Activated T-helper 2 cell treated with anti-CD3 and anti-CD28 coated beads, Interferon-gamma antibody, Interleukin-2, Interleukin-4, amounts not matched to agents 10 μg/mL and 5 μg/mL and 100 μg/mL, durations not matched to agents 14 hours and 24 hours and 36 hours (primary cell): ENCODE results near the gene ZNF197. TPM values are rescaled to one million over a fixed set of nuclear protein-coding genes. Genes with fewer than 3 reads are reported as not detected.

ENCODE experiments used
- DNase-seq: peaks from one replicate; pipeline ENCODE4 v3.0.0; 2021; ENCODE audit warnings: low spot score
- H3K27ac Mint-ChIP-seq: one replicate; pipeline ENCODE4 v1.8.0; 2021; ENCODE audit warnings: mixed read lengths
- H3K27me3 Mint-ChIP-seq: one replicate; pipeline ENCODE4 v1.8.0; 2021; ENCODE audit warnings: low read depth, mixed read lengths
- H3K36me3 Mint-ChIP-seq: one replicate; pipeline ENCODE4 v1.8.0; 2021; ENCODE audit warnings: low read depth, mixed read lengths
- H3K4me1 Mint-ChIP-seq: one replicate; pipeline ENCODE4 v1.8.0; 2021; ENCODE audit warnings: low read depth, mixed read lengths
- H3K4me3 Mint-ChIP-seq: one replicate; pipeline ENCODE4 v1.8.0; 2021; ENCODE audit warnings: low read depth, mild to moderate bottlenecking, moderate library complexity, mixed read lengths
- H3K9me3 Mint-ChIP-seq: one replicate; pipeline ENCODE4 v1.8.0; 2021; ENCODE audit warnings: mixed read lengths
- intact Hi-C: fragments of 100-400 bp; cut with micrococcal nuclease; formaldehyde crosslinking; loops from one replicate; pipeline ENCODE4 v1.15.1; 2023
- total RNA-seq: library from RNA; stranded (reverse); gene quantifications from 2 replicates; pipeline ENCODE4 v1.2.3, GENCODE V29; 2022

ZNF197 gene
- total RNA-seq, 1 donor from 2014 or later = 10.7 TPM

DNA sequence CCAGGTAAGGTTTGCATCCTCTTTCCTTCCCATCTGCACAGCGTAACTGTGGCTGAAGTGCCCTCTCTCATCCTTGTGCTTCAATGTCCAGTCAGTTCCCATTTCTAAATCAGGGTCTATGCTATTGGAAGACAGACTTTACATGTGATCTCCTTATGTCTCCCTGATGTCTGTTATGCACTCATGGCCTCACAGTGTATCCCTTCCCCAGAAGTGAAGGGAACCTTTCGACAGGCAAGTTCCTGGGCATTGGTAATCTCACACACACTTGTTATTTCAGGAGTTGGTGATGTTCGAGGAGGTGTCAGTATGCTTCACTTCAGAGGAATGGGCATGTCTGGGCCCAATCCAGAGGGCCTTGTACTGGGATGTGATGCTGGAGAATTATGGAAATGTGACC, 7.4 kb downstream of the ZNF197 start:
- Mint-ChIP-seq H3K36me3 (peaks cover 94% of the 10 kb centered on the region), H3K4me1 (peaks cover 4% of the 10 kb centered on the region), H3K27me3 (no peaks in the 10 kb centered on the region), H3K9me3 (peaks cover 27% of the 10 kb centered on the region), H3K27ac (no peak overlapping the region), H3K4me3 (no peak overlapping the region)
- no peak for DNase-seq
- intact Hi-C loops = no loop called here

- Mint-ChIP-seq H3K4me3 (no peak overlapping the region), H3K9me3 (peaks cover 85% of the 10 kb centered on the region), H3K36me3 (peaks cover 79% of the 10 kb centered on the region), H3K27me3 (no peaks in the 10 kb centered on the region), H3K4me1 (no peaks in the 10 kb centered on the region), H3K27ac (no peak overlapping the region)
- DNase-seq = no peak
- intact Hi-C loops = loop anchor here (10.0 kb wide), 1 partner anchor 122 kb away; the partner anchor contains the start of genes KIAA1143 and KIF15
Observed at GRCh38 chr3:44642337-44642736, 17.5 kb downstream of the ZNF197 start.

DNA sequence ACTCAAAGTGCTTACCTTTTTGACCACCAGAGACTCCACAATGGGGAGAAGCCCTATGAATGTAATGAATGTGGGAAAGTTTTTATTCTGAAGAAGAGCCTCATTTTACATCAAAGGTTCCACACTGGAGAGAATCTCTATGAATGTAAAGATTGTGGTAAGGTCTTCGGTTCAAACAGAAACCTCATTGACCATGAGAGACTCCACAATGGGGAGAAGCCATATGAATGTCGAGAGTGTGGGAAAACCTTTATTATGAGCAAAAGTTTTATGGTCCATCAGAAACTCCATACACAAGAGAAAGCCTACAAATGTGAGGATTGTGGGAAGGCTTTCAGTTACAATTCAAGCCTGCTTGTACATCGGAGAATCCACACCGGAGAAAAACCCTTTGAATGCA, 18.2 kb downstream of the ZNF197 start:
- Mint-ChIP-seq H3K9me3 (peaks cover 86% of the 10 kb centered on the region), H3K4me3 (no peak overlapping the region), H3K4me1 (peaks cover 4% of the 10 kb centered on the region), H3K27ac (no peak overlapping the region), H3K27me3 (no peaks in the 10 kb centered on the region), H3K36me3 (peaks cover 78% of the 10 kb centered on the region)
- intact Hi-C loops = loop anchor here (10.0 kb wide), 1 partner anchor 122 kb away; the partner anchor contains the start of genes KIAA1143 and KIF15
- DNase-seq = no peak

DNA sequence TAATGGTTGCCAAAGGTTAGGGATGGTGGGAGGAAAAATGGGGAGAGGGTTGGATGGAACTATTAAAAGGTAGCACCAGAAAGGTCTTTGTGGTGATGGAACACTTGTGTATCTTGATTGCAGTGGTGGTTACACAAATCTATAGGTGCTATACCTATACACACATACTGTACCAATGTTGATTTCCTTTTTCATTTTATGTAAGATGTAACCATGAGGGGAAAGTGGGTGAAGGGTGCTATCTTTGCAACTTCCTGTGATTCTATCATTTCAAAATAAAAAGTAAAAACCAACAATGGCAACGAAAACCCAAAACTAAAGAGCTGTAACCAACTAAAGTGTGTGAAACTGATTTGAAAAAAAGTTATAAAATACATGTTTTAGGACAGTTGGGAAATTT, 22.9 kb downstream of the ZNF197 start:
- Mint-ChIP-seq H3K27ac (no peak overlapping the region), H3K9me3 (peaks cover 64% of the 10 kb centered on the region), H3K4me3 (peak overlapping the region; percentile 84), H3K36me3 (peaks cover 54% of the 10 kb centered on the region), H3K27me3 (no peaks in the 10 kb centered on the region), H3K4me1 (peaks cover 11% of the 10 kb centered on the region)
- DNase-seq = no peak
- intact Hi-C loops = loop anchor here (2.0 to 10.0 kb wide), 2 partner anchors 23 to 117 kb away; partner anchors contain the start of genes KIAA1143, KIF15 and ZNF197

DNA sequence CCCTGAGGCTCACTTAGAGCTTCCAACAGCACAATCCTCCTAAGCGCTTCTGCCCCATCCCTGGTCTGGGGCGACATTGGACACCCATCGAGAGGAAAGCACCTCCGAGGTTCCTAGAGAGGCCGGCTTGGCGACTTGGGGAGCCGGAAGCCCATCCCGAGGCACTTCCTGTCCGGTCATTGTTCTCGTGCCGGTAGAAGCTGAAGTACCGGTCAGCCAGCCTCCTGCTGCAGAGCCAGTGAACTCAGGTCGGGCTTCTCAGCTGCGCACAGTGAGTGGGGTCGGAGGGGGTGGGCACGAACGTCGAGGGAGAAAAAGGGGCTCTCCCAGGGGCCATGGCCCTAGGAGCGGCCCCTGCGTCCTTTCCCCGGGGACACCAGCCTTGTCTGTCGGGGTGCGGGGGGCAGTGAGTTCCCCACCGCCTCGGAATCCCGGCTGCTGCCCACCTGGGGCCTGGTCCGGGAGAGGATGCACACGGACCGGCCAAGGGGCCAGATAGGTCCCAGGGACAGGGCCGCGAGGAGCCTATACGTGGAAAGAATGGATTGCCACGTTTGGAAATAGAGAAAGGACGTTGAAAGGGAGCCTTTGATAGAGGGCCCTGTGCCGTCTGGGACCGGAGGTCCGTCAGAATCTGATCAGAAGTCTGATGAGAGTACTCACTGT, 23.9 kb downstream of the ZNF197 start, which contains the start of gene ZNF35:
TSS of gene ZNF35 (plus strand) at position 169 of the 666 bp plus-strand sequence. CDS start 2,336 bp downstream, outside the sequence.
- Mint-ChIP-seq H3K36me3 (peaks cover 52% of the 10 kb centered on the region), H3K27ac (no peak within 1 kb of the TSS), H3K27me3 (no peaks in the 10 kb centered on the region), H3K4me1 (peaks cover 11% of the 10 kb centered on the region), H3K9me3 (peaks cover 59% of the 10 kb centered on the region), H3K4me3 (peak within 1 kb of the TSS; percentile 84)
- intact Hi-C loops = loop anchor here (2.0 to 10.0 kb wide), 2 partner anchors 24 to 116 kb away; partner anchors contain the start of genes KIAA1143, KIF15 and ZNF197
- DNase-seq = peak; percentile 14

GRCh38 chr3:44649709-44650108, 24.9 kb downstream of the ZNF197 start:
- H3K9me3 Mint-ChIP-seq = peaks cover 61% of the 10 kb centered on the region
- no peak overlapping the region for H3K27ac Mint-ChIP-seq
- intact Hi-C loops = loop anchor here (2.0 to 10.0 kb wide), 2 partner anchors 25 to 115 kb away; partner anchors contain the start of genes KIAA1143, KIF15 and ZNF197
- peaks cover 11% of the 10 kb centered on the region for H3K4me1 Mint-ChIP-seq
- no peaks in the 10 kb centered on the region for H3K27me3 Mint-ChIP-seq
- H3K4me3 Mint-ChIP-seq = no peak overlapping the region
- DNase-seq = no peak
- H3K36me3 Mint-ChIP-seq = peaks cover 54% of the 10 kb centered on the region

DNA sequence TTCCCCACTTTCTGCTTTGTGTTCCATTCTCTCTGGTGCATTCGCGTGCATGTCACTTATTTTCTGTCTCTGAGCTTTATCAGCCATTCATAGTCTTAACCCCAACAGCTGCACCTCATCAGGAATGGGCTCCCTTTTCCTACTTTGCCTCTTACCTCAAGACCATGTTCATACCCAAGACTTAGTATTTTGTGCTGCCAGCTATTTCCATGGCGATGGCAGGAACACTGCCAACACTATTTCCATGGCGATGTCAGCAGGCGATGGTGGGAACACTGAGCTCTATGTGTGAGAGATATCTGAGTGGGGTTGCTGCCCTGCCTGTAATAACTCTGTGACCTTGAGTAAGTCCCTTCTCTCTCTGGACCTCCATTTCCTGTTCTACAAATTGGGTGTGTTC, 29.2 kb downstream of the ZNF197 start:
- DNase-seq = no peak
- peaks cover 66% of the 10 kb centered on the region for H3K36me3 Mint-ChIP-seq
- H3K9me3 Mint-ChIP-seq = peaks cover 55% of the 10 kb centered on the region
- H3K4me1 Mint-ChIP-seq = peaks cover 2% of the 10 kb centered on the region
- no peak overlapping the region for H3K27ac Mint-ChIP-seq
- H3K4me3 Mint-ChIP-seq = no peak overlapping the region
- intact Hi-C loops = no loop called here
- H3K27me3 Mint-ChIP-seq = no peaks in the 10 kb centered on the region

- no peak overlapping the region for H3K4me3 Mint-ChIP-seq
- no peak overlapping the region for H3K27ac Mint-ChIP-seq
- intact Hi-C loops = no loop called here
- peaks cover 64% of the 10 kb centered on the region for H3K9me3 Mint-ChIP-seq
- no peaks in the 10 kb centered on the region for H3K4me1 Mint-ChIP-seq
- no peaks in the 10 kb centered on the region for H3K27me3 Mint-ChIP-seq
- H3K36me3 Mint-ChIP-seq = peaks cover 59% of the 10 kb centered on the region
- DNase-seq = no peak
Observed at GRCh38 chr3:44659015-44659414, 34.2 kb downstream of the ZNF197 start.

DNA sequence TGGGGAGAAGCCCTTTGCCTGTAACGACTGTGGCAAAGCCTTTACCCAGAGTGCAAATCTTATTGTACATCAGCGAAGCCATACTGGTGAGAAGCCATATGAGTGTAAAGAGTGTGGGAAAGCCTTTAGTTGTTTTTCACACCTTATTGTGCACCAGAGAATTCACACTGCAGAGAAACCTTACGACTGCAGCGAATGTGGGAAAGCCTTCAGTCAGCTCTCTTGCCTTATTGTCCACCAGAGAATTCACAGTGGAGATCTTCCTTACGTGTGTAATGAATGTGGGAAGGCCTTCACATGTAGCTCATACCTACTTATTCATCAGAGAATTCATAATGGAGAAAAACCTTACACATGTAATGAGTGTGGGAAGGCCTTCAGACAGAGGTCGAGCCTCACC, 34.6 kb downstream of the ZNF197 start:
- Mint-ChIP-seq H3K4me1 (no peaks in the 10 kb centered on the region), H3K27ac (no peak overlapping the region), H3K9me3 (peaks cover 63% of the 10 kb centered on the region), H3K4me3 (no peak overlapping the region), H3K27me3 (no peaks in the 10 kb centered on the region), H3K36me3 (peaks cover 55% of the 10 kb centered on the region)
- intact Hi-C loops = no loop called here
- DNase-seq = no peak

DNA sequence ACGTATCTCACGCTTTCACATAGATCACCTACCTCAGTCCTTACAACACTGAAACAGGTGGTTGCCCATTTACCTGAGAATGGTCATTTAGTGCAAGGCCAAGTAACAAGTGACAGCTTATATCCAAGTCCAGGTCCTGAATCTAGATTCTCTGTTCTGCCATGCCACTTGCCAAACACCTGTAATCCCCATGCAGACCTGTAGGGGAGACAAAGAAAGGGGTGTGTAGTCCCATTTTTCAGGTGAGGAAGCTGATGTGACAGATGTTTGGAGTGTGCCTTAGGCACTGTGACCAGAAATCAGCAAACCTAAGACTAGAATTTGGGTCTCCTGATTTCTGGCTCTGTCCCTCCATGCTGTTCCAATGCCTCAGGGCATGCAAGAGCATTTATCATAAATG, 36.4 kb downstream of the ZNF197 start:
- no peak for DNase-seq
- Mint-ChIP-seq H3K27me3 (no peaks in the 10 kb centered on the region), H3K4me1 (no peaks in the 10 kb centered on the region), H3K4me3 (no peak overlapping the region), H3K27ac (no peak overlapping the region), H3K36me3 (peaks cover 47% of the 10 kb centered on the region), H3K9me3 (peaks cover 70% of the 10 kb centered on the region)
- intact Hi-C loops = no loop called here

DNA sequence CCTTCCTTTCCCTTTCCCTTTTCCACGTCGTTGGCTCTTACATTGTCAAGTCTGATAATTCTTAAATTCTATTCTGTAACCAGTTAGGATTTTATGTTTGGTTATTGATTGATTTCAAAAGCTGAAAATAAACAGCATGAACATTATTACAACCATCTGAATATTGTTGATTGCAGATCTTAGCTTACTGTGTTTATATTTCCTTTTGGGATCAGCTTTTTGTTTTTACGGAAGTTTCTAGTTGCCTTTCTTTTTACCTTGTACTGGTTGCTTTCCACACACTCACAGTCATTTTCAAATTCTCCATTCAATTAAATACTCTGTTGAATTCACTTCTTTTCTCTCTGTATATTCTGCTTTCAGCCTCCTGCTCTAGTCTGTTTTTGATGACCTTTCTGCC, 40.3 kb downstream of the ZNF197 start:
- DNase-seq = no peak
- Mint-ChIP-seq H3K36me3 (peaks cover 10% of the 10 kb centered on the region), H3K27ac (no peak overlapping the region), H3K4me1 (no peaks in the 10 kb centered on the region), H3K4me3 (no peak overlapping the region), H3K9me3 (peaks cover 39% of the 10 kb centered on the region), H3K27me3 (no peaks in the 10 kb centered on the region)
- intact Hi-C loops = no loop called here

- H3K4me3 Mint-ChIP-seq = no peak overlapping the region
- intact Hi-C loops = no loop called here
- no peaks in the 10 kb centered on the region for H3K4me1 Mint-ChIP-seq
- no peaks in the 10 kb centered on the region for H3K27me3 Mint-ChIP-seq
- H3K9me3 Mint-ChIP-seq = peaks cover 32% of the 10 kb centered on the region
- DNase-seq = no peak
- H3K27ac Mint-ChIP-seq = no peak overlapping the region
- peaks cover 4% of the 10 kb centered on the region for H3K36me3 Mint-ChIP-seq
Observed at GRCh38 chr3:44666346-44666745, 41.5 kb downstream of the ZNF197 start.

- intact Hi-C loops = no loop called here
- Mint-ChIP-seq H3K36me3 (no peaks in the 10 kb centered on the region), H3K9me3 (peaks cover 34% of the 10 kb centered on the region), H3K27me3 (no peaks in the 10 kb centered on the region), H3K4me3 (no peak overlapping the region), H3K4me1 (no peaks in the 10 kb centered on the region), H3K27ac (no peak overlapping the region)
- no peak for DNase-seq
Observed at GRCh38 chr3:44669760-44670159, 44.9 kb downstream of the ZNF197 start.
